ENCODE results near the gene GYG1.

Gene GYG1

GRCh38 chr3:149015393-149015792 lies 24.1 kb downstream of the GYG1 start:
- Histone ChIP-seq H3K9me3 (ENCODE audit: control insufficient read depth, low read length) (no peaks in the 10 kb centered on the region), H3K4me1 (ENCODE audit: control insufficient read depth, insufficient read depth, low read length, poor library complexity, severe bottlenecking) (no peaks in the 10 kb centered on the region), H3K36me3 (ENCODE audit: control insufficient read depth, insufficient read depth, low read length) (peaks cover 16% of the 10 kb centered on the region), H3K4me3 (ENCODE audit: insufficient read depth, low read depth, low read length, poor library complexity, severe bottlenecking) (no peak overlapping the region), H3K27ac (ENCODE audit: insufficient read depth, low read length, poor library complexity, severe bottlenecking) (no peak overlapping the region), H3K27me3 (replicated peaks; ENCODE audit: control insufficient read depth, insufficient read depth, low read length, poor library complexity, severe bottlenecking) (no peaks in the 10 kb centered on the region)
- DNase-seq: no peak

GRCh38 chr3:149016242-149016641 lies 24.9 kb downstream of the GYG1 start:
- Histone ChIP-seq H3K36me3 (ENCODE audit: control insufficient read depth, insufficient read depth, low read length) (peaks cover 11% of the 10 kb centered on the region), H3K27me3 (replicated peaks; ENCODE audit: control insufficient read depth, insufficient read depth, low read length, poor library complexity, severe bottlenecking) (no peaks in the 10 kb centered on the region), H3K4me3 (ENCODE audit: insufficient read depth, low read depth, low read length, poor library complexity, severe bottlenecking) (no peak overlapping the region), H3K9me3 (ENCODE audit: control insufficient read depth, low read length) (no peaks in the 10 kb centered on the region), H3K4me1 (ENCODE audit: control insufficient read depth, insufficient read depth, low read length, poor library complexity, severe bottlenecking) (no peaks in the 10 kb centered on the region), H3K27ac (ENCODE audit: insufficient read depth, low read length, poor library complexity, severe bottlenecking) (no peak overlapping the region)
- no peak for DNase-seq

GRCh38 chr3:149016669-149017541 lies 25.6 kb downstream of the GYG1 start:
- Histone ChIP-seq H3K4me1 (ENCODE audit: control insufficient read depth, insufficient read depth, low read length, poor library complexity, severe bottlenecking) (no peaks in the 10 kb centered on the region), H3K36me3 (ENCODE audit: control insufficient read depth, insufficient read depth, low read length) (peaks cover 10% of the 10 kb centered on the region), H3K27me3 (replicated peaks; ENCODE audit: control insufficient read depth, insufficient read depth, low read length, poor library complexity, severe bottlenecking) (no peaks in the 10 kb centered on the region), H3K9me3 (ENCODE audit: control insufficient read depth, low read length) (no peaks in the 10 kb centered on the region), H3K4me3 (ENCODE audit: insufficient read depth, low read depth, low read length, poor library complexity, severe bottlenecking) (no peak overlapping the region), H3K27ac (ENCODE audit: insufficient read depth, low read length, poor library complexity, severe bottlenecking) (no peak overlapping the region)
- DNase-seq: no peak

GRCh38 chr3:149018247-149018646 lies 26.9 kb downstream of the GYG1 start:
- Histone ChIP-seq H3K9me3 (ENCODE audit: control insufficient read depth, low read length) (no peaks in the 10 kb centered on the region), H3K36me3 (ENCODE audit: control insufficient read depth, insufficient read depth, low read length) (peaks cover 12% of the 10 kb centered on the region), H3K4me1 (ENCODE audit: control insufficient read depth, insufficient read depth, low read length, poor library complexity, severe bottlenecking) (no peaks in the 10 kb centered on the region), H3K27ac (ENCODE audit: insufficient read depth, low read length, poor library complexity, severe bottlenecking) (no peak overlapping the region), H3K27me3 (replicated peaks; ENCODE audit: control insufficient read depth, insufficient read depth, low read length, poor library complexity, severe bottlenecking) (no peaks in the 10 kb centered on the region), H3K4me3 (ENCODE audit: insufficient read depth, low read depth, low read length, poor library complexity, severe bottlenecking) (no peak overlapping the region)
- DNase-seq: no peak

GRCh38 chr3:149019580-149019979 lies 28.2 kb downstream of the GYG1 start:
- H3K4me1 ChIP-seq (ENCODE audit: control insufficient read depth, insufficient read depth, low read length, poor library complexity, severe bottlenecking): no peaks in the 10 kb centered on the region
- DNase-seq: no peak

GRCh38 chr3:149020196-149020838 lies 29.0 kb downstream of the GYG1 start:
- no peak for DNase-seq
- no peaks in the 10 kb centered on the region for H3K27me3 ChIP-seq (replicated peaks; ENCODE audit: control insufficient read depth, insufficient read depth, low read length, poor library complexity, severe bottlenecking)
- H3K27ac ChIP-seq (ENCODE audit: insufficient read depth, low read length, poor library complexity, severe bottlenecking): no peak overlapping the region
- no peaks in the 10 kb centered on the region for H3K4me1 ChIP-seq (ENCODE audit: control insufficient read depth, insufficient read depth, low read length, poor library complexity, severe bottlenecking)
- H3K4me3 ChIP-seq (ENCODE audit: insufficient read depth, low read depth, low read length, poor library complexity, severe bottlenecking): no peak overlapping the region
- peaks cover 22% of the 10 kb centered on the region for H3K36me3 ChIP-seq (ENCODE audit: control insufficient read depth, insufficient read depth, low read length)
- H3K9me3 ChIP-seq (ENCODE audit: control insufficient read depth, low read length): no peaks in the 10 kb centered on the region

More at GRCh38 chr3:149019580-149019979, 28.2 kb downstream of the GYG1 start:
- peaks cover 19% of the 10 kb centered on the region for H3K36me3 ChIP-seq (ENCODE audit: control insufficient read depth, insufficient read depth, low read length)
- H3K27me3 ChIP-seq (replicated peaks; ENCODE audit: control insufficient read depth, insufficient read depth, low read length, poor library complexity, severe bottlenecking): no peaks in the 10 kb centered on the region
- H3K4me3 ChIP-seq (ENCODE audit: insufficient read depth, low read depth, low read length, poor library complexity, severe bottlenecking): no peak overlapping the region
- no peaks in the 10 kb centered on the region for H3K9me3 ChIP-seq (ENCODE audit: control insufficient read depth, low read length)
- H3K27ac ChIP-seq (ENCODE audit: insufficient read depth, low read length, poor library complexity, severe bottlenecking): no peak overlapping the region

GRCh38 chr3:149020839-149021252 lies 29.5 kb downstream of the GYG1 start:
- Histone ChIP-seq H3K4me3 (ENCODE audit: insufficient read depth, low read depth, low read length, poor library complexity, severe bottlenecking) (no peak overlapping the region), H3K9me3 (ENCODE audit: control insufficient read depth, low read length) (no peaks in the 10 kb centered on the region), H3K27ac (ENCODE audit: insufficient read depth, low read length, poor library complexity, severe bottlenecking) (no peak overlapping the region), H3K27me3 (replicated peaks; ENCODE audit: control insufficient read depth, insufficient read depth, low read length, poor library complexity, severe bottlenecking) (no peaks in the 10 kb centered on the region), H3K4me1 (ENCODE audit: control insufficient read depth, insufficient read depth, low read length, poor library complexity, severe bottlenecking) (no peaks in the 10 kb centered on the region), H3K36me3 (ENCODE audit: control insufficient read depth, insufficient read depth, low read length) (peaks cover 22% of the 10 kb centered on the region)
- no peak for DNase-seq

- Histone ChIP-seq H3K4me3 (ENCODE audit: insufficient read depth, low read depth, low read length, poor library complexity, severe bottlenecking) (no peak overlapping the region), H3K27me3 (replicated peaks; ENCODE audit: control insufficient read depth, insufficient read depth, low read length, poor library complexity, severe bottlenecking) (no peaks in the 10 kb centered on the region), H3K27ac (ENCODE audit: insufficient read depth, low read length, poor library complexity, severe bottlenecking) (no peak overlapping the region), H3K4me1 (ENCODE audit: control insufficient read depth, insufficient read depth, low read length, poor library complexity, severe bottlenecking) (no peaks in the 10 kb centered on the region), H3K9me3 (ENCODE audit: control insufficient read depth, low read length) (no peaks in the 10 kb centered on the region), H3K36me3 (ENCODE audit: control insufficient read depth, insufficient read depth, low read length) (peaks cover 28% of the 10 kb centered on the region)
- DNase-seq: no peak
Observed at GRCh38 chr3:149021830-149022229, 30.5 kb downstream of the GYG1 start.

- Histone ChIP-seq H3K4me1 (ENCODE audit: control insufficient read depth, insufficient read depth, low read length, poor library complexity, severe bottlenecking) (no peaks in the 10 kb centered on the region), H3K27ac (ENCODE audit: insufficient read depth, low read length, poor library complexity, severe bottlenecking) (no peak overlapping the region), H3K9me3 (ENCODE audit: control insufficient read depth, low read length) (no peaks in the 10 kb centered on the region), H3K27me3 (replicated peaks; ENCODE audit: control insufficient read depth, insufficient read depth, low read length, poor library complexity, severe bottlenecking) (no peaks in the 10 kb centered on the region), H3K36me3 (ENCODE audit: control insufficient read depth, insufficient read depth, low read length) (peaks cover 29% of the 10 kb centered on the region), H3K4me3 (ENCODE audit: insufficient read depth, low read depth, low read length, poor library complexity, severe bottlenecking) (no peak overlapping the region)
- no peak for DNase-seq
Observed at GRCh38 chr3:149023951-149024350, 32.6 kb downstream of the GYG1 start.

GRCh38 chr3:149026718-149027117 lies 35.4 kb downstream of the GYG1 start:
- Histone ChIP-seq H3K36me3 (ENCODE audit: control insufficient read depth, insufficient read depth, low read length) (peaks cover 29% of the 10 kb centered on the region), H3K27me3 (replicated peaks; ENCODE audit: control insufficient read depth, insufficient read depth, low read length, poor library complexity, severe bottlenecking) (no peaks in the 10 kb centered on the region), H3K4me1 (ENCODE audit: control insufficient read depth, insufficient read depth, low read length, poor library complexity, severe bottlenecking) (no peaks in the 10 kb centered on the region), H3K4me3 (ENCODE audit: insufficient read depth, low read depth, low read length, poor library complexity, severe bottlenecking) (no peak overlapping the region), H3K9me3 (ENCODE audit: control insufficient read depth, low read length) (no peaks in the 10 kb centered on the region), H3K27ac (ENCODE audit: insufficient read depth, low read length, poor library complexity, severe bottlenecking) (no peak overlapping the region)
- DNase-seq: no peak

Measured in effector memory CD4-positive, alpha-beta T cell (primary cell).